Activated CD8-positive, alpha-beta memory T cell treated with anti-CD3 and anti-CD28 coated beads, Interleukin-2, amount 50 U/mL, for 24 hours (primary cell): Measurements from ENCODE around the gene MEDAG.

ENCODE experiments used
- DNase-seq: peaks from one replicate; pipeline ENCODE4 v3.0.0-alpha.2; 2020; ENCODE audit errors: extremely low read depth

MEDAG gene

DNA sequence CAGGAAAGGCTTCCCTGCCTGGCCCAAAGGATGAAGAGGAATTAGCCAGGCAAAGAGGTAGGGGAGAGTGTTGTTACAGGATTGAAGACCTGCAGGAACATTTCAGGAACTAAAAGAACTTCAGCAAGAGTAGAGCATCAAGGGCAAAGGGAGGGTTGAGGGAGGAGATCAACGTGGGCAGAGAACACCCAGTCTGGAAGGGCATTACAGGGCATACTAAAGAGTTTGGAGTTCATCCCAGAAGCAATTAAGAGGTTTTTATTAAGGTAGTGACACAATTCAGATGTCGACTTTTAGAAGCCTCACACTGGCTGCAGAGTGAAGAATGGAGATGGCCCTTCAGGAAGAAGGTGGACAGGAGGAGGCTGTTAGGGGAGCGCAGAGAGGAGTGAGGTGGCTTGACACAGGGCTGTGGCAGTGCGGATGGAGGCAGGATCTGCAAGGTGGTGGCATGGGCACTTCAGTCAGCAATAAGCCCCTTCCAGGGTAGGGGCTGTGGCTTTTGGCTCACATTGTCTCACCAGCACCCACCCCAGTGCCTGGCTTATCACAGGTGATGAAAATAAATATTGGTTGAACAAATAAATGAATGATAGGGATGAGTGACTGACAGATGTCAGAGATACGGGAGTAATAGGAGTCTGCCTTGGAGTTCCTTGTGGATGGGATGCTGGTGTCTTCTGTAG is 51.3 kb downstream of the MEDAG start:
- DNase-seq = no peak

DNA sequence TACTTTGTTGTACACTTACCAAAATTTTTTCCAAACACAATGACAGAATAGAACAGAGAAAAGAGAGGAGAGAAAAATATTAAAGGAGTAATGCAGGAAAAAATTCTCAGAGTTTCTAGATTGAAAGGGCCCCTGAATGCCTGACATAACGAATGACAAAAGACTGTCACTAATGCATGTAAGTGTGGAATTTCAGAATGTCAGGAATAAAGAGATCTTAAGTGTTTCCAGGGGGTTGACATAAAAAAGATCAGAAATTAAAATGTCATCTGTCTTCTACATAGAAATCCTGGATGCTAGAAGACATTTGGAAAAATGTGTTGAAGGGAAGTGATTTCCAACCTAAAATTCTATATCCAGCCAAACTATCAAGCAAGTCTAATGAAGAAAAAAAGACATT is 53.6 kb downstream of the MEDAG start:
- DNase-seq = no peak

DNA sequence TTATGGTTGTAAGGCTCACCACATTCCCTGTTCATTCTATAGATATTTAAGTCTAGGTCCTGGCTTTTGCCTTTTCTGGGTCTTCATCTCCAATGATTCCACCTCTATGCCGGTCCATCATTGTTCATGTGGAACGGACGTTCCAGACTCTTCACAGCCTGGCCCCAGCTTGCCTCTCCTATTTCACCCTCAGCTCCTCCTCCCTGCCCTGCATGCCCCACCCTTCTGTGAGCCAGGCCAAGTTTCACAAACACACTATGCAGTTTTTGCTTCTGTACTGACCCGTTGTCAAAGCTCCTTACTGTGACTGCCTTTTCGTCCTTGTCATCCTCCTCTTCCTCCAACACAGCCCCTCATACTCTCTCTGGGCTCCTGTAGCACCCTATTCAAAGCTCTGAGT is 57.7 kb downstream of the MEDAG start:
- DNase-seq = no peak

DNA sequence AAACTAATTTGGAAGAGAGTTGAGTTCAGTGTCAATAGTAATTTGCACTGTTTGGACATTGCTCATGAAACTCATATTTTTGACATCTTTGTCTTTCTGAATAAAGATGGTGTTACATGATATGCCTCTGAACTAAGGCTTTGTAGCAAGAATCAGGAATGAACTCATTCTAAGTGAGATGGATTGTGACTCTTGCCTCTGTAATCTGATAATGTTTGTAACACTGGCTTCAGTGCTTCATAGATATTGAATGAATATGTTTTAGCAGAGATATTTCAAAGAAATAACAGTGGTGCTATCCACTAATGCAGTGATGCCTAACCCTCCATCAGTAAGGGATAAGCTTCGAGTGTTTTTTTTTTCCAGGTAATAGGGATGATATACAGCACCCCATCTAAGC is 59.3 kb downstream of the MEDAG start:
- no peak for DNase-seq

DNA sequence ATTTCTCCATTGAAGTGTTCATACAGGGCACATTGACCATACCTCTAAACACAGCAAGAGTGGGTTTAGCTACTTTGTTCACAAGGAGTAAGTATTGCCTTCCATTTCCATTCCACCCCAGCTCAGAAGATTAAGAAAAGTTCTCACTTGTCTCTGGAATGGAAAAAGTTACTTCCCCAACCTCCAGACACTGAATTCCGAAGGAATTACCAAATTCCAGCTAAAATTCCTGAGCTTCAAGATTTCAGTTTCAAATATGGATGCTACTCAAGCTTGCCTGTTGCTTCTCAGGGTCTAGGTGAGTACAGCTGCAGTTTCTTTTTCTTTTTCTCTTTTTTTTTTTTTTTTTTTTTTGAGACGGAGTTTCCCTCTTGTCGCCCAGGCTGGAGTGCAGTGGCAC is 60.0 kb downstream of the MEDAG start:
- DNase-seq = no peak

DNA sequence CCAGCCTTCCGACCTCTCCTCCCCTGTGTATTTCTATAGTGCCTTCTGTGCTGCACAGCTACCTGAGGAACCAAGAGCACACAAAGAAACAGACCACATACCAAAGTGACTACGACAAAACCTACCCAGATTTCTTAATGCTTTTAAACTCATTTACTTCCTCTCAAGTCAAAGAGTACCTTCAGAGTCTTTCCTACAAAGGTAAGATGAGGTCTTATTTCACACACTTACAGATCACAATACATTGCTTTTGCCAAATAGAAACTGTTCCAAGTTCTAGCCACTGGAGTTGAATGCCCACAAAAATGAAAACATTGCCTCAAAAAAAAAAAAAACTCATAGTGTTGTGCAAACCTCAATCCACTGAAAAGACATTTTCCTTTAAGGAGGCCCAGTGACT is 62.8 kb downstream of the MEDAG start:
- DNase-seq = no peak

DNA sequence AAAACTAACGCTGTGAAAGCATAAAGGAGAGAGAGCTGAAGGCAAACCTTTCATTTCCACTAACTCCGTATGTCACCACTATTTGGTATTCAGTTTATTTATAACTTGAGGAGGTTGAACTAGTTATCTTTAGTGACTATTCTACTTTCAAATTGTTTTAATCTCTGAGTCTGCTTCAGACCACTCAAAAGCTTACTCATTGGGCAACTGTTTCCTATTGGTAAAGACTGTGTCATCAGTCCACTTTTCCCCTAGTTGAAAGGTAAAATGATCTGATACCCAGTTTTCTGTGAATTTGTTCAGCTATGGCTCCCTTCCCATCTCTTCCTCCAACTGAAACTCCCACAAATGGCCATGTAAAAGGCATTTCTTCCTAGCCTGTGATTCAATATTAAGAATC is 65.5 kb downstream of the MEDAG start:
- DNase-seq = no peak

DNA sequence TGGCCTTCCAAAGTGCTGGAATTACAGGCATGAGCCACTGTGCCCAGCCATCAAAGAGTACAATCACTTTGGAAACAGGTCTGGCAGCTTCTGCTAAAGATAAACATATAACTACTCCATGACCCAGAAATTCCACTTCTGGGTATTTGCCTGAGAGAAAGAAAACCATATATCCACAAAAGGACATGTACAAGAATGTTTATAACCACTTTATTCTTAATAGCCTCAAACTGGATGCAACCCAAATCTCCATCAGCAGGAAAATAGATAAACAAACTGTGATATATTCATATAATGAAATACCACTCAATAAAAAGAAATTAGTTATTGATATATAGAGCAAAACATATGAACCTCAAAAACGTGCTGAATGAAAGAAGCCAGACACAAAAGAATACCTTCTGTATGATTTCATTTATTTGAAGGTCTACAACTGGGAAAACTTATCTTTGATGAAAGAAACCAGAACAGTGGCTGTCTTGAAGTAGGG is 66.9 kb downstream of the MEDAG start:
- DNase-seq = no peak

DNA sequence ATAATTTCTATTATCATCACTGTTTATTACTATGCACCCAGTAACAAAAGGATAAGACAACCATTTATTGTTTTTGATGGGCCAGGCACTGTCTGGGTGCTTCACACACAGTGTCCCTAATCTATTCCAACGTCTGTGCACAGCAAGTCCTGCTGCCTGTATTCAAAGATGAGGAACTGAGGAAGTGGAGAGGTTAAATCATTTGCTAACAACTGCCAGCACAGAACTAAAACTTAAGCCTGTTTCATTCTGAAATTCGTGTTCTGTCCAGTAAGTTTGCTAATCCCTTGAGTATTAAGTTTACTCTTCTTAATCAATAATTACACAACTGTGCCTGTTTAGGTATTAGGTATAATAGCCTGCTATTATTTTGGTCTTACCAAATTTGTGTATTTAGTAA is 68.3 kb downstream of the MEDAG start:
- DNase-seq = no peak
